Transverse colon (tissue), 4 donors: ENCODE results near the gene L3MBTL4.

Experiments used
- EP300 ChIP-seq: sonication (generic); formaldehyde crosslinking; IDR thresholded peaks from one replicate; pipeline ENCODE4 v1.6.1; 2017; ENCODE audit warnings: antibody characterized with exemption, low read depth
- POLR2A ChIP-seq: fragments of 450-650 bp; IDR thresholded peaks from one replicate; pipeline ENCODE4 v1.6.1; 2016; ENCODE audit warnings: antibody characterized with exemption, mild to moderate bottlenecking, moderate library complexity
- POLR2AphosphoS5 ChIP-seq, 3 donors: sonication (generic); formaldehyde crosslinking; IDR thresholded peaks; one replicate each; pipeline ENCODE4 v1.6.1; 2016; ENCODE audit warnings: antibody characterized with exemption in 3 of 3
- TF ChIP-seq, protein P1 (sequence below), 5 experiments: fragments of 200-600 bp in 3 of 5; fragments of 450-650 bp in 2 of 5; sonication (generic) in 3 of 5; IDR thresholded peaks; 1 replicate in 2 of 5; 2 replicates in 3 of 5; pipeline ENCODE4 v1.5.1; 2016 to 2017; ENCODE audit warnings: antibody characterized with exemption in 5 of 5, inconsistent platforms in 3 of 5, mild to moderate bottlenecking in 2 of 5, moderate library complexity in 1 of 5

DNA sequence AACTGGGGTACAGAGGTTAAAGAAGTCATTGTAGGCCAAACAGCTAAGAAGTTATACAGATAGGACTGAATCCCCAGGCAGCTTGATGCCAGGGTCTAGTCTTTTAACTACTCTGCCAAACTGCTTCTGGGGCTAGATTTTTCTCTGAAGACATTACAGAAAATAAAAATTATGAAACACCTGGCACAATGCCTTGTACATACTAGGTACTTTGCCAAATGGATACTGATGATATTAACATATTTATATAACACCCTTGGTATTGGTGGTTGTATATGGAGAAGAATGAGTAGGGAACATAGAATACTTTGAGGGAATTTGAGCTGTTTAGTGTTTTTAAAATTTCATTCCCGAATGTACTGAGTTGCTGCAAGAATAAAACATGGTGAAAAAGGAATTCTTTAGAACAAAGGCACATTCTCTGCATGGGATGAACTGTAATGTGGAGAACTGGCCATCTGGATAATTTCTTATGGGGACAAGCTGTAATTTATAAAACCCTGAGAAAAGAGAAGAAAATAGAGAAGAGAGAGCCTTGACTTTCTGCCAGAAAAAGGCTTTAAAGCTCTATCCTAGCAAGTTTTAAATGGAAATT lies 308.5 kb downstream of the L3MBTL4 start:
- TF ChIP-seq, protein P1, sequence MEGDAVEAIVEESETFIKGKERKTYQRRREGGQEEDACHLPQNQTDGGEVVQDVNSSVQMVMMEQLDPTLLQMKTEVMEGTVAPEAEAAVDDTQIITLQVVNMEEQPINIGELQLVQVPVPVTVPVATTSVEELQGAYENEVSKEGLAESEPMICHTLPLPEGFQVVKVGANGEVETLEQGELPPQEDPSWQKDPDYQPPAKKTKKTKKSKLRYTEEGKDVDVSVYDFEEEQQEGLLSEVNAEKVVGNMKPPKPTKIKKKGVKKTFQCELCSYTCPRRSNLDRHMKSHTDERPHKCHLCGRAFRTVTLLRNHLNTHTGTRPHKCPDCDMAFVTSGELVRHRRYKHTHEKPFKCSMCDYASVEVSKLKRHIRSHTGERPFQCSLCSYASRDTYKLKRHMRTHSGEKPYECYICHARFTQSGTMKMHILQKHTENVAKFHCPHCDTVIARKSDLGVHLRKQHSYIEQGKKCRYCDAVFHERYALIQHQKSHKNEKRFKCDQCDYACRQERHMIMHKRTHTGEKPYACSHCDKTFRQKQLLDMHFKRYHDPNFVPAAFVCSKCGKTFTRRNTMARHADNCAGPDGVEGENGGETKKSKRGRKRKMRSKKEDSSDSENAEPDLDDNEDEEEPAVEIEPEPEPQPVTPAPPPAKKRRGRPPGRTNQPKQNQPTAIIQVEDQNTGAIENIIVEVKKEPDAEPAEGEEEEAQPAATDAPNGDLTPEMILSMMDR (IDR thresholded peaks at IDR 0.05), result no peak
- TF ChIP-seq POLR2AphosphoS5 (IDR thresholded peaks at IDR 0.05) (no peak), EP300 (no peak), POLR2A (no peak)
